Breast epithelium (tissue), 3 donors: ENCODE measurements around the gene TPTE.
"Not testable (repeated sequence)": the region's sequence is repeated elsewhere in the genome, so short reads cannot be mapped to it uniquely, and the experiment has no call there.

Experiments used
- CTCF ChIP-seq, 3 donors: fragments of 450-650 bp; IDR thresholded peaks; one replicate each; pipeline ENCODE4 v1.5.1; 2016 to 2017; ENCODE audit warnings: antibody characterized with exemption in 3 of 3, mild to moderate bottlenecking in 3 of 3, moderate library complexity in 3 of 3
- POLR2A ChIP-seq: fragments of 450-650 bp; IDR thresholded peaks from one replicate; pipeline ENCODE4 v1.6.1; 2016; ENCODE audit warnings: antibody characterized with exemption, mild to moderate bottlenecking, moderate library complexity
- POLR2AphosphoS5 ChIP-seq, 3 donors: sonication (generic); formaldehyde crosslinking; IDR thresholded peaks; one replicate each; pipeline ENCODE4 v1.6.1; 2017; ENCODE audit warnings: antibody characterized with exemption in 3 of 3

- TF ChIP-seq CTCF (IDR thresholded peaks at IDR 0.05); POLR2A; POLR2AphosphoS5 (IDR thresholded peaks at IDR 0.05): not testable (repeated sequence)
Observed at GRCh38 chr21:10574531-10575310, 53.3 kb downstream of the TPTE start.
